Activated naive CD8-positive, alpha-beta T cell (primary cell): ENCODE measurements around the gene IARS2.

Source experiments
- H3K27ac Mint-ChIP-seq: one replicate; pipeline ENCODE4 v1.8.0; 2021; ENCODE audit warnings: mixed read lengths
- H3K27me3 Mint-ChIP-seq: one replicate; pipeline ENCODE4 v1.8.0; 2021; ENCODE audit warnings: mixed read lengths
- H3K36me3 Mint-ChIP-seq: one replicate; pipeline ENCODE4 v1.8.0; 2021; ENCODE audit warnings: mixed read lengths
- H3K4me1 Mint-ChIP-seq: one replicate; pipeline ENCODE4 v1.8.0; 2021; ENCODE audit warnings: low read depth, mixed read lengths
- H3K4me3 Mint-ChIP-seq: one replicate; pipeline ENCODE4 v1.8.0; 2021; ENCODE audit warnings: mild to moderate bottlenecking, mixed read lengths
- H3K9me3 Mint-ChIP-seq: one replicate; pipeline ENCODE4 v1.8.0; 2021; ENCODE audit warnings: low read depth, mixed read lengths

Gene IARS2

GRCh38 chr1:220170836-220171526, 77.0 kb downstream of the IARS2 start:
- Mint-ChIP-seq H3K27me3 (no peaks in the 10 kb centered on the region), H3K9me3 (no peaks in the 10 kb centered on the region), H3K4me1 (no peaks in the 10 kb centered on the region), H3K4me3 (no peak overlapping the region), H3K27ac (no peak overlapping the region), H3K36me3 (peaks cover 45% of the 10 kb centered on the region)

GRCh38 chr1:220176540-220176939, 82.6 kb downstream of the IARS2 start:
- H3K36me3 Mint-ChIP-seq, result peaks cover 50% of the 10 kb centered on the region
- H3K4me1 Mint-ChIP-seq, result peaks cover 7% of the 10 kb centered on the region
- no peak overlapping the region for H3K27ac Mint-ChIP-seq
- no peaks in the 10 kb centered on the region for H3K9me3 Mint-ChIP-seq
- no peaks in the 10 kb centered on the region for H3K27me3 Mint-ChIP-seq
- H3K4me3 Mint-ChIP-seq, result no peak overlapping the region

DNA sequence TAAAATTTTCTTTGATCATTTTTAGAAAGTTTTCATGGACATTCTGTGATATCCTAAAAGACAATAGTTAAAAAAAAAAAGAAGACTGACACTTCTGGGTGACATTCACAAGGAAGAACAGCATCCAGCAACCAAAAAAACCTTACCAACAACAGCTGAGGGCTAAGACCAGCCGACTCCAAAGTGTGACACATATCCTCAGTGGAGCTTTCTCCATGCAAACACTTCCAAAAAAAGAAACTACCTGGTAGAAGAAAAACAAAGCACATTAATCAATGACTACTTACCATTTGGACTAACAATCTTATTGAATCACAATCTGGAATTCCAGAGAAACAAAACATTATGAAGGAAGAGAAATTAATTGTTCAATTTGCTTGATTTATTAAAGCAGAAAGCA, 88.2 kb downstream of the IARS2 start:
- Mint-ChIP-seq H3K4me1 (peaks cover 6% of the 10 kb centered on the region), H3K36me3 (peaks cover 31% of the 10 kb centered on the region), H3K4me3 (no peak overlapping the region), H3K27ac (no peak overlapping the region), H3K27me3 (no peaks in the 10 kb centered on the region), H3K9me3 (no peaks in the 10 kb centered on the region)

DNA sequence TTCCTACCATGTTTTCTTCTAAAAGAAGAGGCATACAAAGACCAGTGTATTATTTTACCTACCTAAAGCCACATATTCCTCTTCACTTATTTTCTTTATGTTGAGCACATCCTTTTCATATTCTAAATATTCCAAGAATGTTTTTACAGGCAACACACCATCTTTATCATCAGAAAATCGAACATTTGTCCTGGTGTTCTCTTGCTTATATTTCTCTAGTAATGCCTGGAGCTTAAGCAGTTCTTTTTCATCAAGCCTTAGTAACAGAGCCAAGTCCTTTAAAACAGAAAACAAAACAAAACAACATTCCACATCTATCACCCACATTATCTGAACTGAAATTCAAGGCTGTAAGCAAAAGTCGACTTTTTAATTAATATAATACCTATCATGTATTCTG, 88.7 kb downstream of the IARS2 start:
- no peaks in the 10 kb centered on the region for H3K27me3 Mint-ChIP-seq
- peaks cover 25% of the 10 kb centered on the region for H3K36me3 Mint-ChIP-seq
- no peak overlapping the region for H3K27ac Mint-ChIP-seq

DNA sequence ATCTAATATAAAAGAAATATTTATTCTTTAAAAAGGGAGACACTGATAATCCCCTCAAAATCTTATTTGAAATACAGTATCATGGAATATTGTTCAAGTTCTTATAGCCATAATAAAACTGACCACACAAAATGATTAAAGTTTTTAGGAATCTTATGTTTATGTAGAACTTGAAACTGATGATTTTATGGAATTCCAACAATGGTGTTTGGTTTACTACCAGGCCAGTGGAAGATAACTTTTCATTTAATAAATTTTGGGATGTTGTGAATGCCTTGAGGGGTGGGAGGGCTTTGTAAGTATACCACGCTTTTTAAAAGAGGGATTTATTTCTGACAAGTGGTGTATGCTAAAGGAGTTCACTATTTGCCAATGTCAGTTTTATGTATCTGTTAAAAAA, 90.6 kb downstream of the IARS2 start:
- no peak overlapping the region for H3K27ac Mint-ChIP-seq

More for the DNA sequence above, 88.7 kb downstream of the IARS2 start:
- Mint-ChIP-seq H3K4me3 (no peak overlapping the region), H3K4me1 (peaks cover 4% of the 10 kb centered on the region), H3K9me3 (no peaks in the 10 kb centered on the region)

GRCh38 chr1:220186752-220187151, 92.8 kb downstream of the IARS2 start:
- H3K9me3 Mint-ChIP-seq, result no peaks in the 10 kb centered on the region
- peaks cover 9% of the 10 kb centered on the region for H3K36me3 Mint-ChIP-seq
- no peaks in the 10 kb centered on the region for H3K27me3 Mint-ChIP-seq
- no peak overlapping the region for H3K4me3 Mint-ChIP-seq
- no peaks in the 10 kb centered on the region for H3K4me1 Mint-ChIP-seq
- H3K27ac Mint-ChIP-seq, result no peak overlapping the region

More for the DNA sequence above, 90.6 kb downstream of the IARS2 start:
- peaks cover under 1% of the 10 kb centered on the region for H3K4me1 Mint-ChIP-seq
- peaks cover 21% of the 10 kb centered on the region for H3K36me3 Mint-ChIP-seq
- H3K4me3 Mint-ChIP-seq, result no peak overlapping the region
- no peaks in the 10 kb centered on the region for H3K27me3 Mint-ChIP-seq
- no peaks in the 10 kb centered on the region for H3K9me3 Mint-ChIP-seq

DNA sequence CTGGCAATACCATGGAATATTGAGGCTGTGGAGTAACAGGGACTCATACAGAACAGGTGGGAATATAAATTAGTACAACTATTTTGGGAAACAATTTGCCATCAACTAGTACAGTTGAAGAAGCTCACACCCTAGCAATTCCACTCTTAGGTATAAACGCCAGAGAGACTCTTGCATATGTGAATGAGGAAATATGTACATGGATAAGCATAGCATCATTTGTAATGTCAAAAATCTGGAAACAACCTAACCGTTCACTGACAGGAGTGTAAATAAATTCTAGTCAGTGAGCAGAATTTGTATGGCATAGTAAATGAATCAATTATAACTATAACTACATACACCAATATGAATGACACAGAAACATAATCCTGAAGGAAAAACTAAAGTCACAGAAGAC, 94.6 kb downstream of the IARS2 start:
- H3K27ac Mint-ChIP-seq, result no peak overlapping the region
- H3K9me3 Mint-ChIP-seq, result no peaks in the 10 kb centered on the region
- H3K4me3 Mint-ChIP-seq, result no peak overlapping the region
- peaks cover 7% of the 10 kb centered on the region for H3K36me3 Mint-ChIP-seq
- no peaks in the 10 kb centered on the region for H3K4me1 Mint-ChIP-seq
- no peaks in the 10 kb centered on the region for H3K27me3 Mint-ChIP-seq

- peaks cover 7% of the 10 kb centered on the region for H3K36me3 Mint-ChIP-seq
- H3K4me1 Mint-ChIP-seq, result no peaks in the 10 kb centered on the region
- no peak overlapping the region for H3K4me3 Mint-ChIP-seq
- no peak overlapping the region for H3K27ac Mint-ChIP-seq
- no peaks in the 10 kb centered on the region for H3K9me3 Mint-ChIP-seq
- H3K27me3 Mint-ChIP-seq, result no peaks in the 10 kb centered on the region
Observed at GRCh38 chr1:220189750-220190347, 95.9 kb downstream of the IARS2 start.

DNA sequence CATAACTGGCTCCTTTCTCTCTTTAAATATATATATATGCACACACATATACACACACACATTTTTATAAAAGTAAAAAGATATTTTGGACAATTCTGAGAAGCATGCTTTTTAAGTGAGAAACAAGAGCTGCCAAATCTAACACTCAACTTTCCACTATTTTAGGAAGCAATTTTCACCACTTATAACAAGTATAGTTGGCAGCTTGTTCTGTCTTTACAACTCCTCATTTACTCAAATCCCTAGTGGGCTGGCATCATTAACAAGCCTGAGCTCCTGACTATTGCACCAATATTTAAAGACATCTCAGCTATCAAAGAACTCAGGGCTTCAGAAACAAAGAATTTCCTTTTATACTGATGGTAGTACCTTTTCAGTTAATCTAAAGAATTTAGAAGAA, 101.8 kb downstream of the IARS2 start:
- H3K4me3 Mint-ChIP-seq, result no peak overlapping the region
- H3K9me3 Mint-ChIP-seq, result no peaks in the 10 kb centered on the region
- no peak overlapping the region for H3K27ac Mint-ChIP-seq
- H3K27me3 Mint-ChIP-seq, result no peaks in the 10 kb centered on the region
- peaks cover 4% of the 10 kb centered on the region for H3K36me3 Mint-ChIP-seq
- H3K4me1 Mint-ChIP-seq, result no peaks in the 10 kb centered on the region
